ENCODE data around the gene METTL27. TPM values are rescaled to one million over a fixed set of nuclear protein-coding genes. Genes with fewer than 3 reads are reported as not detected.

The METTL27 gene
- total and polyA plus RNA-seq, 2 of the 8 experiments (the other 6 are each of a cell fraction or from before 2014, with no cell fraction given), result 6.2 to 12.0 TPM

DNA sequence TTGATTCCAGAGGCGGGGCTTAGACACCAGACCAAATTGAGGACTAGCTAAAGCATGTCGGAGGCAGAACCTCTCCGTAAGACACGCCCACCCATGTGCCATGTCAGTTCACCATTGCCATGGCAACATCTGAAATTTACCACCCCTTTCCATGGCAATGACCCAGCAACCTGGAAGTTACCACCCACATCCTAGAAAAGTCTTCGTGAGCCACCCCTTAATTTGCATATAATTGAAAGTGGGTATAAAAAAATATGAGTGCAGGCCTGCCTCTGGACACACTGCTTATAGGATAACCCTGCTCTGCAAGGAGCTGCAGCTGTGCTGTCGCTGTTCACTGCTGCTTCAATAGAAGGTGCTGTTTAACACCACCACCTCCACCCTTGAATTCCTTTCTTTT lies 46.6 kb upstream of the METTL27 start:
- H4K5ac ChIP-seq (ENCODE audit: insufficient read length, low read depth, low read length), result no peak overlapping the region
- H2AFZ ChIP-seq (ENCODE audit: low read length), result no peak overlapping the region
- no peaks in the 10 kb centered on the region for H3K79me2 ChIP-seq (ENCODE audit: control insufficient read depth in 1 of 2, insufficient read depth in 2 of 2, low read length in 2 of 2)
- no peaks in the 10 kb centered on the region for H3K36me3 ChIP-seq (ENCODE audit: control insufficient read depth in 2 of 4, insufficient read depth in 4 of 4, low read length in 3 of 4)
- H3K23ac ChIP-seq (ENCODE audit: insufficient read length), result no peak overlapping the region
- no peak overlapping the region for H2BK20ac ChIP-seq (ENCODE audit: low read length)
- H4K20me1 ChIP-seq (replicated peaks in 1 of 2; ENCODE audit: control insufficient read depth in 1 of 2, insufficient read depth in 2 of 2, low read length in 2 of 2), result no peaks in the 10 kb centered on the region
- no peak overlapping the region for H3K4ac ChIP-seq (replicated peaks; ENCODE audit: insufficient read length, low read depth, low read length)
- WGBS, 2 experiments (ENCODE audit: extremely low coverage in 1 of 2, insufficient coverage in 1 of 2, insufficient read length in 1 of 2, insufficient replicate concordance in 2 of 2, low coverage in 1 of 2, low lambda C conversion rate in 2 of 2, missing lambda C conversion rate in 1 of 2), result 67% methylated on average over 6 of the region's 6 CpGs; no CpG with 5 or more reads in 1 of the 2 experiments
- H3K27ac ChIP-seq (ENCODE audit: low read depth, low read length), result no peak overlapping the region
- no peaks in the 10 kb centered on the region for H3K79me1 ChIP-seq (ENCODE audit: low read depth, low read length)
- no peak overlapping the region for H4K8ac ChIP-seq (ENCODE audit: extremely low read depth, insufficient read depth, low read length)
- H3K18ac ChIP-seq (ENCODE audit: extremely low read depth, low read length), result no peak overlapping the region
- no peak overlapping the region for H2BK12ac ChIP-seq (ENCODE audit: low read depth, low read length)
- H3K4me3 ChIP-seq (ENCODE audit: extremely low read depth in 1 of 4, insufficient read depth in 2 of 4, low read depth in 3 of 4, low read length in 4 of 4), result no peak overlapping the region
- H2BK5ac ChIP-seq (ENCODE audit: low read depth, low read length), result no peak overlapping the region
- FAIRE-seq (no peak), DNase-seq (ENCODE audit: low read depth in 1 of 2, low spot score in 2 of 2) (no peak)
- POLR2A ChIA-PET (ENCODE audit: partially characterized antibody), result no interaction called here
- no peaks in the 10 kb centered on the region for H3K23me2 ChIP-seq (ENCODE audit: low read depth, low read length)
- H3K4me1 ChIP-seq (replicated peaks in 1 of 4; ENCODE audit: control insufficient read depth in 3 of 4, insufficient read depth in 4 of 4, low read length in 3 of 4), result peaks cover 0 to 4% (median 0%) of the 10 kb centered on the region in 4 experiments; a peak in 3 of 7 replicates
- no peaks in the 10 kb centered on the region for H3K27me3 ChIP-seq (replicated peaks in 1 of 4; ENCODE audit: control insufficient read depth in 3 of 4, extremely low read depth in 1 of 4, insufficient read depth in 3 of 4, low read length in 3 of 4)
- CTCF ChIA-PET (ENCODE audit: partially characterized antibody), result interaction anchor here (0.8 to 1.5 kb wide), 5 partner anchors 11 to 138 kb away, joined by 3 to 6 read pairs (median 3); no protein-coding TSS in a partner anchor
- H3K9ac ChIP-seq (replicated peaks in 1 of 4; ENCODE audit: extremely low read depth in 1 of 4, low read depth in 3 of 4, low read length in 3 of 4), result no peak overlapping the region
- H4K91ac ChIP-seq (replicated peaks; ENCODE audit: insufficient read length, low read length), result no peak overlapping the region
- no peaks in the 10 kb centered on the region for H3K9me3 ChIP-seq (ENCODE audit: insufficient read depth in 2 of 2, low read depth in 1 of 2, low read length in 1 of 2)
- H3K56ac ChIP-seq (replicated peaks; ENCODE audit: insufficient read length, low read depth, low read length), result no peak overlapping the region
- no peak overlapping the region for H3K4me2 ChIP-seq (ENCODE audit: insufficient read depth in 1 of 2, low read depth in 2 of 2, low read length in 2 of 2)
- no peak overlapping the region for H3K14ac ChIP-seq (ENCODE audit: insufficient read length)
- H2BK120ac ChIP-seq (replicated peaks; ENCODE audit: low read depth, low read length), result no peak overlapping the region
- no peak overlapping the region for H2AK5ac ChIP-seq (ENCODE audit: low read depth, low read length)
- H2BK15ac ChIP-seq (ENCODE audit: low read length), result no peak overlapping the region
- no peak for TF ChIP-seq TAF1 (IDR thresholded peaks at IDR 0.05; ENCODE audit: low read depth, low read length)
- no peak for TF ChIP-seq NANOG (IDR thresholded peaks at IDR 0.05; ENCODE audit: insufficient read depth, low read depth, low read length, poor library complexity, severe bottlenecking)

Data from H1 (cell line).